Measurements from ENCODE around the gene APMAP. TPM values are rescaled to one million over a fixed set of nuclear protein-coding genes. Genes with fewer than 3 reads are reported as not detected.

Gene APMAP
- total RNA-seq, 1 donor from 2014 or later, result 95.2 TPM

GRCh38 chr20:24968278-24968800 is 24.2 kb downstream of the APMAP start:
- H3K36me3 Mint-ChIP-seq (ENCODE audit: low read depth, unreplicated experiment), result peaks cover 36% of the 10 kb centered on the region
- TF ChIP-seq CTCF (IDR thresholded peaks at IDR 0.05; ENCODE audit: unreplicated experiment), result no peak
- H3K27me3 Mint-ChIP-seq (ENCODE audit: unreplicated experiment), result no peaks in the 10 kb centered on the region
- H3K9me3 Mint-ChIP-seq (ENCODE audit: unreplicated experiment), result no peaks in the 10 kb centered on the region
- no peak overlapping the region for H3K27ac Mint-ChIP-seq (ENCODE audit: unreplicated experiment)
- H3K4me3 Mint-ChIP-seq (ENCODE audit: unreplicated experiment), result no peak overlapping the region
- H3K4me1 Mint-ChIP-seq (ENCODE audit: unreplicated experiment), result no peaks in the 10 kb centered on the region
- DNase-seq (ENCODE audit: low spot score), result no peak

GRCh38 chr20:24966317-24967012 is 26.1 kb downstream of the APMAP start:
- DNase-seq (ENCODE audit: low spot score), result no peak
- H3K36me3 Mint-ChIP-seq (ENCODE audit: low read depth, unreplicated experiment), result peaks cover 41% of the 10 kb centered on the region
- H3K27ac Mint-ChIP-seq (ENCODE audit: unreplicated experiment), result no peak overlapping the region
- TF ChIP-seq CTCF (IDR thresholded peaks at IDR 0.05; ENCODE audit: unreplicated experiment), result no peak
- no peaks in the 10 kb centered on the region for H3K4me1 Mint-ChIP-seq (ENCODE audit: unreplicated experiment)
- H3K4me3 Mint-ChIP-seq (ENCODE audit: unreplicated experiment), result no peak overlapping the region
- no peaks in the 10 kb centered on the region for H3K27me3 Mint-ChIP-seq (ENCODE audit: unreplicated experiment)
- no peaks in the 10 kb centered on the region for H3K9me3 Mint-ChIP-seq (ENCODE audit: unreplicated experiment)

GRCh38 chr20:24965065-24965919 is 27.3 kb downstream of the APMAP start:
- Mint-ChIP-seq H3K4me1 (ENCODE audit: unreplicated experiment) (no peaks in the 10 kb centered on the region), H3K4me3 (ENCODE audit: unreplicated experiment) (no peak overlapping the region), H3K36me3 (ENCODE audit: low read depth, unreplicated experiment) (peaks cover 37% of the 10 kb centered on the region), H3K9me3 (ENCODE audit: unreplicated experiment) (no peaks in the 10 kb centered on the region), H3K27ac (ENCODE audit: unreplicated experiment) (no peak overlapping the region), H3K27me3 (ENCODE audit: unreplicated experiment) (no peaks in the 10 kb centered on the region)
- no peak for DNase-seq (ENCODE audit: low spot score)
- no peak for TF ChIP-seq CTCF (IDR thresholded peaks at IDR 0.05; ENCODE audit: unreplicated experiment)

DNA sequence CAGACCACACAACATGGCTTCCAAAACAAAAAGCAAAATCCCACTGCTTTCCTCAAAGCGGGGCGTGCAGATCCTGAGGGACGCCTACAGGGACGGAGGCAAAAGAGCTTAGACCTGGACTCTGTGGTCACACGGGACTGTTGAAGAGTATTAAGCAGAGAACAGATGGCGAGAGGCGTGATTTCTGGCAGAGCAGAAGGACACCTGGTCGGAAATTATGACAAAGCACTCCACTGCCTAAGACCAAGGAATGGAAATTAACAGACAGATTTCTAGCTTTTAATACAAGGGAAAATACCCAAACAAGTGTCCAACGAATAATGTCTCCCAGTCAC is 28.1 kb downstream of the APMAP start:
- H3K4me1 Mint-ChIP-seq (ENCODE audit: unreplicated experiment), result no peaks in the 10 kb centered on the region
- H3K27ac Mint-ChIP-seq (ENCODE audit: unreplicated experiment), result no peak overlapping the region
- no peak overlapping the region for H3K4me3 Mint-ChIP-seq (ENCODE audit: unreplicated experiment)
- peaks cover 31% of the 10 kb centered on the region for H3K36me3 Mint-ChIP-seq (ENCODE audit: low read depth, unreplicated experiment)
- H3K9me3 Mint-ChIP-seq (ENCODE audit: unreplicated experiment), result no peaks in the 10 kb centered on the region
- DNase-seq (ENCODE audit: low spot score), result no peak
- no peak for TF ChIP-seq CTCF (IDR thresholded peaks at IDR 0.05; ENCODE audit: unreplicated experiment)
- H3K27me3 Mint-ChIP-seq (ENCODE audit: unreplicated experiment), result no peaks in the 10 kb centered on the region
